GM19099 (cell line): ENCODE data around the gene VWA5B1.

Experiments
- POLR2A ChIP-seq: IDR thresholded peaks from 3 replicates; pipeline ENCODE4 v1.6.1; 2011; ENCODE audit warnings: low read depth; ENCODE audit not compliant: insufficient read length; ENCODE audit errors: extremely low read depth

VWA5B1 gene

DNA sequence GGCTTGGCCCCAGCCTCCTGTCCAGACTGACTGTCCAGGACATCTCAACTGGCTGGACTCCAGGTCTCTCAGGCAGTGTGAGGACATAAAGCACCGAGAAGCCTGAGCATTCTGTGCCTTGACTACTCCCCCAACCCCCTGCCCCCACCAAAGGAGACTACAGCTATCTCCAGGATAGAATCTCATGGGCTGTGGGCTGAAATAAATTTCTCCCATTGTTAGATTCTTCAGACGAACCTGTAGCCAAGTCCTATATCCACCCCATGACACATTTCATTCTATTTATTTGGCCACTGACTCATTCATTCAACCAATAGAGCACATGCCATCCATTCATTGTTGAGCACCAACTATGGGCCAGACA, 11.4 kb downstream of the VWA5B1 start:
- TF ChIP-seq POLR2A, result no peak

DNA sequence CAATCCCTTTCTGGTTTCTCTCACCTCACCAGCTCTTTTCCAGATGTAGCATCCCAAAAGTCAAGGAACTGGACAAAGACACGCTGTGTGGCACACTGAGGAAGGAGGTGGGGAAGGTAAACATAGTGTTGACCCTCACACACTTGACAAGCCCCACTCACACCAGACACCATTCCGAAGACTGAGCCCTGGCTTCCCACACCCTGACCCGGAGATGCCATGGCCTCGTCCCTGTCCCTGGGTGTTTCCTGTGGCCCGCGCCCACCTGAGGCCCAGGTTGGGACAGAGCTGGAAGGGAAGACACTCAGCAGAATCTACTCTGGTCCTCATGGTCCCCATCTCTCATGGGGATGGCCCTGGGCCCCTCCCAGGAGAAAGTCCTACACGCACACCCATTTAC, 16.4 kb downstream of the VWA5B1 start:
- TF ChIP-seq POLR2A, result no peak

DNA sequence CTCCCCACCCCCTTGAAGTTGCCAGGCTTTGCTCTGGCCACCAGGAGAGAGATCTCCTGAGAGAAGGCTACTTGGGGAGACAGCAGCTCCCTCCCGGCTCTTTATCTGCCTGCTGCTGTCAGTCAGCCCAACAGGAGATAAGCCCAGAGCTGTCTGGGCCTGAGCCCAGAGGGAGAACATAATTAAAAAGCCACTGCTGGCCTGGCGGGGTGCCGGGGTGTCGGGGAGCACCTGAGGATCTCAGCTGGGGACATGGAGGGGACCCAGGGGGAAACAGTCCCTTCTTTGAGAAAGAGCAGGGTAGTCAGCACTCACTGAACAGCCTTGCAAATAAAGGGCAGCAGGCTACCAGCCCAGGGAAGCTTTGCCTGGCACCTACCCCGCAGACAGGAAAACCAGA, 17.9 kb downstream of the VWA5B1 start:
- TF ChIP-seq POLR2A, result no peak

- TF ChIP-seq POLR2A, result no peak
Observed at GRCh38 chr1:20311289-20311688, 20.6 kb downstream of the VWA5B1 start.

DNA sequence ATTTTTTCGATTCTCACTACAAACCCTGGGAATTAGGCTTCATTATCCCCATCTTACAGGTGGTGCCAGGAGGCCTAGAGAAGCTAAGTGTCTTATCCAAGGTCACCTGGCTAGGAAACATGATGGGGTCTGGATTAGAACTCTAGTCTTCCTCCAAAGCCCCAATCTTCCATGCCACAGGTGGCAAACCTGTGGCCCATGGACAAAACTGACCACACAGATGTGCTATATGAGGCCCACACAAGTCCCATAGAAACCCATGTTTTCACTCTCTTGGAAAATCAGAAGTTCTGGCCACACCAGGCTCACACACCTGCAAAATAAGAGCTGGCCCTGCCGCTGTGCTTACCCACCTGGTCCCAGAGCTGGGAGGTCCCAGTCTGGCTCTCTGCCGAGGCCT, 21.6 kb downstream of the VWA5B1 start:
- no peak for TF ChIP-seq POLR2A

DNA sequence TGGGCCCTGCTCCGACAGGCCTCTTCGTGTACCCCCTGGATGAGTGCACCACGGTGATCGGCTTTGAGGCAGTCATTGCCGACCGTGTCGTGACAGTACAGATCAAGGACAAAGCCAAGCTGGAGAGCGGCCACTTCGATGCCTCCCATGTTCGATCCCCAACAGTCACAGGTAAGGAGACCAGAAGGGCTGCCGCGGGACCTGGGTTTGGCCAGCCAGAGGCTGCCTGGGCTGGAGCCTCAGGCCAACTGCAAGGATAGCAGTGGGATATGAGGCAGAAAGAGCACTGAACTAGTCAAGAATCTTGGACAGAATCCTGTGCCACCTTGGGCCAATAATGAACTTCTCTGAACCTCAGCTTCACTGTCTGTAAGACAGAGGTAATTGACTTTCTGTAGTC, 22.1 kb downstream of the VWA5B1 start:
- no peak for TF ChIP-seq POLR2A

DNA sequence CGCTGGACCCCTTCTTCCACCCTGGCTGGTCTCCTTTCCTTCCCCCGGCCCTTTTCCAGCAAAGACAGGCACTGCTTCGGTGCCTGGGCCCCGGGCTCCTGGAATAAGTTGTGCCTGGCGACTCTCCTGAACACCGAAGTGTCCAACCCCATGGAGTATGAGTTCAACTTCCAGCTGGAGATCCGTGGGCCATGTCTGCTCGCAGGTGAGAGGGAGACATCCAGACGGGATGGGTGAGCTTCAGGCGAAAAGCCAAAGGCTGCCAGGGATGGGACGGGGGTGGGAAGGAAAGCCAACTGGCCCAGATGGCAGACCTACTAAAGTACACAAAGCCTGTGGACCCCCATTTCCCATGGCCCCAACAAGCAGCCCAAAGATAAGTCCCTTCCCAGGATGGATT, 26.8 kb downstream of the VWA5B1 start:
- no peak for TF ChIP-seq POLR2A

DNA sequence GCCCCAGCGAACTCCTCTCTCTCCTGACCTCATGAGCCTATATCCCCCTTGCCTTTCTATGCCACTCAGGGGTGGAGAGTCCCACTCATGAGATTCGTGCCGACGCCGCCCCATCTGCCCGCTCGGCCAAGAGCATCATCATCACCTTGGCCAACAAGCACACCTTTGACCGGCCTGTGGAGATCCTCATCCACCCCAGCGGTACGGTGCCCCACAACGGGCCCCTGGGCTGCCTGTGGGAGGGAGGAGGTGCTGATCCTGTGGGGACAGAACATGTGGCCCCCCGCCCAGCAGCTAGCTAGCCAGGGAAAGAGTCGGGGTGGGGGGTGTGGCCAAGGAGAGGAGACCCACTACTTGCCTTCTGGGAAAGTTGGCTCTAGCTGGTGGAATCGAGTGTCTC, 27.8 kb downstream of the VWA5B1 start:
- no peak for TF ChIP-seq POLR2A

GRCh38 chr1:20318971-20319370, 28.3 kb downstream of the VWA5B1 start:
- no peak for TF ChIP-seq POLR2A

DNA sequence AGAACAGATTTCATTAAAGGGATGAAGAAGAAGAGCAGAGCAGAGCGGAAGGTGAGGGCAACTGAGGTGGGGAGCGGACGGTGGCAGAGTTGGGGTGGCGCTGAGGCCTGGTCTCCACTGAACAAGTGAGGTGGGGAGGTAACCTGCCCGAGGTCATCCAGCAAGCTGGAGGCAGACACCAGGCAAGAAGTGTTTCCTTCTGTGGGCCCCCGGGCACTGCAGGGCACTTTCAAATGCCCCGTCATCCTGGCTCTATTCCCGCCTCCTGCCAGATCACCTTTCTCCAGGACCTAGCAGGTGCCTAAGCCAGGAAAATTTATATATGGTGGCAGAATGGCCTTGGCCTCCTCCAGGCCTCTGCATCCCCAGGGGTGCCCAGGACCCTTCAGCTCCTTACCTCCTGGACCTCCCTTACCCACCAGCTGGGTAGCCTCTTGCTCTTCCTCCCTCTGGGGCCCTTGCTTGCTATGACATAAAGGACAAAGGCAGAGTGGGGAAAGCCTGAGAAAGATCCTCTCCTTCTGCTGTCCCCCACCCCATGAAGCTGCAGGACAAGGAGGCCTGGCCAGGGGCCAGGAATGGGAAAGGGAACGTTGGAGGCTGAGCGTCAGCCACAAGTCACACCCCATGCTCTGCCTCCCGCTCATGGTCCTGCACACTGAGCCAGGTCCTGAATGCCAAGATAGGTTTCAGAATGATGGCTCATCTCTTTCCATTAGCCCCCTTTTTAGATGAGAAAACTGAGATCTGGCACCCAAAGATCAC, 29.0 kb downstream of the VWA5B1 start:
- TF ChIP-seq POLR2A, result no peak

GRCh38 chr1:20320704-20321103, 30.0 kb downstream of the VWA5B1 start:
- no peak for TF ChIP-seq POLR2A

DNA sequence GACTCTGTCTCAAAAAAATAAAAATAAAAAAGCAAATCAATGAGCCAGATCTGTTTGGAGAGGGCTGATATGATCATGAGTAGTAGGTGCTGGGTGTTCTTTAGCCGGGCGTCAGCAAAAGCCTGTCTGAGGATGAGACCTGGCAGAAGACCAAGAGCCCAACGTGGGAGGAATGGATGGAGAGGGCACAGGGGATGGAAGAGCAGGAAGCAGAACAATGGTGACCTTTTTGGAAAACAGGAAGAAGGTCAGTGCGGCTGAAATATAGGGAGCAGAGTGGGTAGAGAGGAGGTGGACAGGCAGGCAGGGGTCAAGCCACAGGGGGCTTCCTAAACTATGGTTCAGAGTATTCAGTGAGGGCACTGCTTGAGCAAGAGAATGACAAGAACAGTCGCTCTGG, 30.9 kb downstream of the VWA5B1 start:
- TF ChIP-seq POLR2A, result no peak

DNA sequence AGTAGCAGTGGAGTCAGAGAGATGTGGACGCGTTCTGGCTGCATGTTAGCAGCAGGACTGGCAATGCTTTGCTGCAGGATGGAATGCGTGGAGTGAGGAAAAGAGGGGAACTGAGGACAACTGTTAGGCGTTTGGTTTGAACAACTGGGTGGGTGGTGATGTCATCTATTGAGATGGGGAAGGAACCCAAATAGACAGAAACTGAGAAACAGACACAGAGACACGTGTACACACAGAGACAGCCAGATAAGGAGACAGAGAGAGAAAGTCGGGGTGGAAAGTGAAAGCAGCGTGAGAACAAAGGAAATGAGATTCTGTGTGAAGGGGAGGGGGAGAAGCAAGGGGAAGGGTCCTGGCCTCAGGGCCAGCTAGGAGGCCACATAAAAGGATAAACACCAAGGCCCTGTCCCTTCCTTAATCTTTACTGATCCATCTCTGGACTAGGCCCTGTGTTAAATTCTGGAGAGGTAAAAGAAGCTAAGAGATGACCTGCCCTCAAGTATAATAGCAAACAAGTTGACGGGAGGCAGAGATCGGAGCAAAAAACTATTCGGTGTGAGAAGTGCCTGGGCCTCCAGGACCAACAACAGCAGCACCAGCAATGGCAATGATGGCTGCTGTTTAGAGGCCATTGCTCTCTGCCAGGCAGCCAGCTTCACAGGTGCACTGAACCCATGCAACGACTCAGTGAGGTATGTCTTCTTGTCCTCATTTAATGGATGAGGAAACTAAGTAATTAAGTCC, 31.6 kb downstream of the VWA5B1 start:
- no peak for TF ChIP-seq POLR2A

DNA sequence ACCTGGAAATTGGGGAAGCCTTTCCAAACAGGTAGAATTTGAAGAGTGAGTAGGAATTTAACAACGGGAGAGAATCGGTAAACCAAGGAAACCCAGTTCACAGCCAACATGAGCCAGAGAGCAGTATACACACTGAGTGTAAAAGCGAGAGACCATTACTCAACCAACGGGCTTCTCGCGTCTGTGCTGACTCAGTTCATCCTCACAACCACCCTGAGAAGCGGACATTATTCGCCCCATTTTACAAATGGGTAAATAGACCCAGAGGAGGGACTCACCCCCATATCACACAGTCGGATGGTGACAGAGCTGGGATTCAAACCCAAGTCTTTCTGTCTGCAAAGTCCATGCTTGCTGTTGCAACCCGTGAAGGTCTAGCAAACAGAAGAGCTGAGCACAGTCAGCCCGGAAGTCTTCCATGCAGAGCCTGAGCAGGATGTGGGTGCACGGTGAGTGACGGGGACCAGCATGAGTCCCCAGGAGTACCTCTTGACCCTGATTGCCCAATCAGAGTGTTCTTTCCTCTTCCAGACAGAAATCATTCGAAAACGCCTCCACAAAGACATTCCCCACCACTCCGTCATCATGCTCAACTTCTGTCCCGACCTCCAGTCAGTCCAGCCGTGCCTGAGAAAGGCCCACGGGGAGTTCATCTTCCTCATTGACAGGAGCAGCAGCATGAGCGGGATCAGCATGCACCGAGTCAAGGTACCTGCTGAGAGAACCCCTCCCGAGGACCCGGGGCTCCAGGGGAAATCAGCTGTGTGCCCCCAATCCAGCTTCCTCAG, 32.3 kb downstream of the VWA5B1 start:
- no peak for TF ChIP-seq POLR2A

DNA sequence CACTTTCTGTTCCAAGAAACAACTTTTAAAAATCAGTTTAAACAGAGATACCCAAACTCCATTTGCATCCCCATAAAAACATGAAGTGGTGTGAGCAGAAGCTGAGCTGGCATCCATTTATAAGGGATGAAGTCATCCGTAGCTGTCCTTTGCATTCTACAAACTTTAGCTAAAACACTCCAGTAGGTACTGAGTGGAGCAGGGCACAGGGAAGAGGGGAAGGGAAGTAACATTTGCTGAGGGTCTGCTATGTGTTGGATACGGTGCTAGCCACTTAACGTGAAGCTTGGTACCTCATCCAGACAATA, 32.9 kb downstream of the VWA5B1 start:
- no peak for TF ChIP-seq POLR2A
